Activated CD8-positive, alpha-beta memory T cell treated with anti-CD3 and anti-CD28 coated beads, Interleukin-2, amount 10 ng/mL, durations not matched to agents 7 days and 5 days (primary cell): ENCODE data around the gene TSHZ2. TPM values are rescaled to one million over a fixed set of nuclear protein-coding genes. Genes with fewer than 3 reads are reported as not detected.

Experiments
- ATAC-seq: fragments of 150-1000 bp; cut with Tn5 transposase; one replicate; pipeline ENCODE4 v1.10.0; 2021; ENCODE audit warnings: moderate library complexity
- CTCF ChIA-PET: fragments of 350-600 bp; sonication (Branson Sonifier 250); formaldehyde crosslinking; loops from one replicate; lab custom pipeline; 2021; ENCODE audit warnings: antibody characterized with exemption; lab: Charles Lee
- DNase-seq: peaks from one replicate; pipeline ENCODE4 v3.0.0-alpha.2; 2020
- H3K27ac Mint-ChIP-seq: one replicate; pipeline ENCODE4 v1.8.0; 2021; ENCODE audit warnings: mild to moderate bottlenecking, mixed read lengths
- H3K27me3 Mint-ChIP-seq: one replicate; pipeline ENCODE4 v1.8.0; 2021; ENCODE audit warnings: mixed read lengths
- H3K36me3 Mint-ChIP-seq: one replicate; pipeline ENCODE4 v1.8.0; 2021; ENCODE audit warnings: mild to moderate bottlenecking, mixed read lengths
- H3K4me1 Mint-ChIP-seq: one replicate; pipeline ENCODE4 v1.8.0; 2021; ENCODE audit warnings: mixed read lengths
- H3K4me3 Mint-ChIP-seq: one replicate; pipeline ENCODE4 v1.8.0; 2021; ENCODE audit warnings: mild to moderate bottlenecking, moderate library complexity, mixed read lengths
- H3K9me3 Mint-ChIP-seq: one replicate; pipeline ENCODE4 v1.8.0; 2022; ENCODE audit warnings: low read depth, mixed read lengths
- total RNA-seq, 2 experiments: library from RNA; stranded (reverse); gene quantifications; one replicate each; pipeline ENCODE4 v1.2.3, GENCODE V29; 2021

Gene TSHZ2
- total RNA-seq, 2 experiments from 2014 or later = 0.18 to 1.9 TPM

DNA sequence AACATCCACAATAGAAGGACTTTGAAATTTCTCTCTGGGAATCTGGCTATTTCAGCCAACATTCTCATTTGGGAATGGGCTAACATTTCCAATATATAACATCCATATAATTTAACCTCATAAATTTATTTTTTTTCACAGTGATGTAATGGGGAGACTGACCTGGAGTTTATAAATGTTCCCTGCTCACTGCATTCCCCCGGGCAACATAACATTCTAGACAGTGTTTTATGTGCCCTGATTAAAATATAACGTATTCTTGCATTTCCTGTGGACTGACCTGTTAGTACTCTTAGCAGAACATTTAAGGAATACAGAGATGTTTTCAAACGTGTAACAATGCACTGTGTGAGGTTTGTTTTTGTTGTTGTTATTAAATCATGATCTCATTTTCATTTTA, 20.9 kb downstream of the TSHZ2 start:
- no peak overlapping the region for H3K27ac Mint-ChIP-seq
- no peaks in the 10 kb centered on the region for H3K9me3 Mint-ChIP-seq
- CTCF ChIA-PET = no interaction called here
- no peak for DNase-seq
- H3K36me3 Mint-ChIP-seq = no peaks in the 10 kb centered on the region
- H3K4me3 Mint-ChIP-seq = no peak overlapping the region
- ATAC-seq = no peak
- H3K4me1 Mint-ChIP-seq = no peaks in the 10 kb centered on the region
- peaks cover 2% of the 10 kb centered on the region for H3K27me3 Mint-ChIP-seq

DNA sequence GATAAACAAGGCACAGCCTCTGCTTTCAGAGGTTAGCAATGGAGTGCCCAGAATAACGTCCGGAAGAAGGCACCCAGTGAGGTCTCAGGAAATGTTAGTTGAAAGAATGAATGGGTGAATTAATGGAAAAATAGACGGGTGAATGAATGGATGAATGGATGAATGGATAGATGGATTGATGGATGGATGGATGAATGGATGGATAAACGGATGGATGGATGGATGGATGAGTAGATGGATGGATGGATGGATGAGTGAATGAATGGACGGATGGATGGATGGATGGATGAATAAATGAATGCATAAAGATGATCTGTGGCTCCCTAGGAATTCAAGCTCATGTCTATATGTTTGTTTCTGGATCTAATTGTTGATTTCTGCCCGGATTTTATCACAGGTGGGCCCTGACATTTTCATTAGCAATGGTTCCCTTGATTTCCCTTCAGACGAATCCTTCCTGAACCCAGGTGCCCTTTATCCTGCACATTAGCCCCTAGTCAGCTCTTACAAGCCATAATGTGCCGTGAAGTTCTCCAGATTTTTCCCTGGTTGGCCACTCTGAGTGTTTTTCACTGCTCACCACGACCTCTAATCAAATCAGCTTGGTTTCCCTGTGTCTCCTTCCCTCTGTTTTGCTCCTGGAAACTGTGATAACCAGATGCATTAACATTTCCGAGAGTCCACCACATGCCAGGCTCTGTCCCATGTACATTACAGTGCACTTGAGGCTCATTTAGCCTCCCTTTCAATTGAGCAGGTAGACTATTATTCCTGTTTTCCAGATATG, 22.2 kb downstream of the TSHZ2 start:
- Mint-ChIP-seq H3K27ac (no peak overlapping the region), H3K36me3 (no peaks in the 10 kb centered on the region), H3K27me3 (no peaks in the 10 kb centered on the region), H3K4me1 (no peaks in the 10 kb centered on the region), H3K4me3 (no peak overlapping the region), H3K9me3 (no peaks in the 10 kb centered on the region)
- DNase-seq = no peak
- CTCF ChIA-PET = no interaction called here
- no peak for ATAC-seq

DNA sequence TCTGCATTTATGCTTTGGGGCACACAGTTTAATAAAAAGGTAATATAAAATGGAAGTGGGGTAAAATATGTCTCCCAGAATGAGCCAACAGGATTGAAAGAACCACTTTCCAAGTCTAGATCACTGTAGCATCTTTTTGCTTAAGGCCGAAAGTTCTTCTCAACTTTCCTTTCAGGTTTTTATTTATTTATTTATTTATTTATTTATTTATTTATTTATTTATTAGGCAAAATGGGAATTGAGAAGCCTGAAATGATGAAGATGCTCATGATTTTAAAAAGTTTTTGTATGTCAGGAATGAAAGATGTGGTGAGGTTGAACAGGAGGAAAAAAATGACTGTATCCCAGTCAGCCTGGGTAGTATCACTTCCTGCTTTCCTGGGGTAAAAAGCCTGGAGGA, 24.0 kb downstream of the TSHZ2 start:
- no peaks in the 10 kb centered on the region for H3K36me3 Mint-ChIP-seq
- H3K4me1 Mint-ChIP-seq = no peaks in the 10 kb centered on the region
- no peaks in the 10 kb centered on the region for H3K9me3 Mint-ChIP-seq
- no peaks in the 10 kb centered on the region for H3K27me3 Mint-ChIP-seq
- CTCF ChIA-PET = no interaction called here
- DNase-seq = no peak
- H3K4me3 Mint-ChIP-seq = no peak overlapping the region
- no peak overlapping the region for H3K27ac Mint-ChIP-seq
- no peak for ATAC-seq

DNA sequence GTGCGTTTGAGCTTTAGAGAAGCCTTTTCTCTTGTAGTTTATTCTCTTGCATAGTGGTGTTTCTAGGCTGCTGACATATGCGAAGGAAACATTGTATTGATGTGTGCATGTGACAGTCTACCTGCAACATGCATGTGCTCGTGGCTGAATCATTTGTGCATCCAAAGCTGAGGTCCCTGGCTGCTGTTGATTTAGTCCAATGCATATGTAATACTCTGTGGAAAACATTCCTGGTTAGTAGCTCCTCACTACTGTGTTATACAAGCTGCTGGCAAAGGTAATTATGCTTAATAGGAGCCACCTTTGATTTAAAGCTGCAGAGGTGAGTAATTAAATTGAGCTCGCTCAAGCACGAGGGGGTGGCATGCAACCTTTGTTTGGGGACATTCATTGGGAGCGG, 24.5 kb downstream of the TSHZ2 start:
- ATAC-seq = no peak
- no peak overlapping the region for H3K4me3 Mint-ChIP-seq

DNA sequence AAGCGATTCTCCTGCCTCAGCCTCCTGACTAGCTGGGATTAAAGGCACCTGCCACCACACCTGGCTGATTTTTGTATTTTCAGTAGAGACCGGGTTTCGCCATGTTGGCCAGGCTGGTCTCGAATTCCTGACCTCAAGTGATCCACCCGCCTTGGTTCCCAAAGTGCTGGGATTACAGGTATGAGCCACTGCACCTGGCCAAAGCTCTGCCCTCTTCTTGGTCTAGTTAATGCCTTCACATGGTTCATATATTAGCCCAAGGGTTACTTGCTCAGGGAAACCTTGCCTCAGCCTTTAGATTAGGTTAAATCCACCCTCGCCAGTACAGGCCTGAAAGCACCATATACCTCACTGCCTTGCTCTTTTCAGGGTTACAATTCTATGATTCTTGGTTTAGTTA, 26.1 kb downstream of the TSHZ2 start:
- Mint-ChIP-seq H3K4me3 (no peak overlapping the region), H3K27ac (no peak overlapping the region)
- CTCF ChIA-PET = no interaction called here

More for the DNA sequence above, 24.5 kb downstream of the TSHZ2 start:
- no peak for DNase-seq
- Mint-ChIP-seq H3K27ac (no peak overlapping the region), H3K4me1 (peaks cover 2% of the 10 kb centered on the region), H3K27me3 (no peaks in the 10 kb centered on the region), H3K9me3 (no peaks in the 10 kb centered on the region), H3K36me3 (no peaks in the 10 kb centered on the region)
- CTCF ChIA-PET = no interaction called here

DNA sequence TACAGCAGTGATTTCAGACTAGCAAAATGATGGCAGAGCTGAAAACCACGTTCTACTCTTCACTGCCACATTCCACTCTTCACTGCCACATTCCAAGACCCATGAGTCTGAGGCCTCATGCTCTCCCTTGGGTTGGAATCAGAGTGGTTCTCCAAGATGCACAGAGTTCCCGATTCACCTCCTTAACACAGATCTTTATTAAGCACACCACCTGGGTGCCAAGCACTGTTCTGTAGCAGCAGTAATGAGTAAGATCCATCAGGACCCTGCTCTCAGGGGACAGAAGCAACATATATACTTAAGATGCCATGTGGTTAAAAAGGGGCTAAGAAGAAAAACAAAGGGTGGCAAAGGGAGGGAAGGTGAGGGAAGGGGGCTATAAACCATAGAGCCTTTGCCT, 26.9 kb downstream of the TSHZ2 start:
- CTCF ChIA-PET = no interaction called here

More for the DNA sequence above, 26.1 kb downstream of the TSHZ2 start:
- Mint-ChIP-seq H3K36me3 (no peaks in the 10 kb centered on the region), H3K9me3 (no peaks in the 10 kb centered on the region), H3K27me3 (no peaks in the 10 kb centered on the region), H3K4me1 (peaks cover 5% of the 10 kb centered on the region)
- ATAC-seq (no peak), DNase-seq (no peak)

DNA sequence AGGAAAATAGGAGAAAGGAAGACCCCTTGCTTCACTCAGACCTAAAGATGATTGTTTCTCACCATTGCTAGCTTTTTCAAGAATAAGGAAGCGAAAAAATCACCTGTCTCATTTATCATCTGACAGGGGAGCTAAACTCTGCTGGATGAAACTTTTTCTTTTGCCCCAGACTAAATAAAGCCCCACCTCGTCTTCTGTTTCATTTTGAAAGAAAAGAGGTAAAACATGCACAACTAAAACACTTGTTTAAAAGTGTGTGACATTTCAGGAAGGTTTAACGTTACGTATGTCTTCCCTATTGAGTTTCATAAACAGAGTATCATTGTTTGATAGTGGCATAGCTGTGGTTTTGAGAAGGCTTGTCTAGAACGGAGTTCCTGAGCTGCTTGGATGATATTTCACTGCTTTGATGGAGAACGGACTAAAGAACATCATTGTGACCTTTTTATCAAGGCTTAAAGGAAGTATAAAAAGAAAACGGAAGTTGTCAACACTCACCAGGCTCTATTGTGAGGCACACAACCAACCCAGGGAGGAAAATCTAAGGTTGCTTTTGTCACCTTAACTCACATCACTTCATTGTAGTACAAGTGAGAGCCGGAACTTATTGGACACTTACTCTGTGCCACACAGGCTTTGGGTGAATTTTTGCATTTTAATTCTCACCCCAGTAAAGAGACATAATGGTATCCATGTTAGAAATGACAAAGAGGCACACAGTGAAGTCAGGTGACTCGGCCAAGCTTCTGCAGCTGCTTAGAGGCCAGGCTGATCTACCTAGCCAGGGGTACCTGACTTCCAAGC, 29.5 kb downstream of the TSHZ2 start:
- Mint-ChIP-seq H3K27me3 (no peaks in the 10 kb centered on the region), H3K36me3 (no peaks in the 10 kb centered on the region), H3K9me3 (no peaks in the 10 kb centered on the region), H3K27ac (no peak overlapping the region), H3K4me1 (peaks cover 5% of the 10 kb centered on the region), H3K4me3 (no peak overlapping the region)
- ATAC-seq = no peak
- DNase-seq = no peak
- CTCF ChIA-PET = no interaction called here

More for the DNA sequence above, 26.9 kb downstream of the TSHZ2 start:
- Mint-ChIP-seq H3K9me3 (no peaks in the 10 kb centered on the region), H3K36me3 (no peaks in the 10 kb centered on the region), H3K4me1 (peaks cover 5% of the 10 kb centered on the region), H3K27me3 (no peaks in the 10 kb centered on the region), H3K4me3 (no peak overlapping the region), H3K27ac (no peak overlapping the region)
- ATAC-seq (no peak), DNase-seq (no peak)

DNA sequence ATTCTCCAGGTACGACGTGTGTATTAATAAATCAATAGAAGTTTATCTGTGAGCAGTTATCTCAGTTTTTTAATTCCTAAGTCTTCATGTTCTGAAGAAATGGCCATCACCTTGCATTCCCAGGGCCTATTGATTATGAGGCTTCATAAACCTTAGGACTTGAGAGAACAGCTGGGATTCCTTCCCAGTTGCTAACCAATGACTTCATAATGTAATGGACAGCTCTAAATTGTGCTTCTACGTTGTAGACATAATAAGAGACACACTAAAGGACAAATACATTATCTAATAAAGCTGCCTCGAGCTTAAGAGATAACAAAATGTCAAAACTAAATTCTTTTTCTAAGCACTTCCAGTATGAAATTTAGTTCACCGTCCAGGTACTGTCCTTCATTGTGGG, 30.6 kb downstream of the TSHZ2 start:
- ATAC-seq (no peak), DNase-seq (no peak)
- no peak overlapping the region for H3K27ac Mint-ChIP-seq
- H3K36me3 Mint-ChIP-seq = no peaks in the 10 kb centered on the region
- no peaks in the 10 kb centered on the region for H3K9me3 Mint-ChIP-seq
- H3K27me3 Mint-ChIP-seq = no peaks in the 10 kb centered on the region
- H3K4me3 Mint-ChIP-seq = no peak overlapping the region
- CTCF ChIA-PET = no interaction called here
- peaks cover 5% of the 10 kb centered on the region for H3K4me1 Mint-ChIP-seq

DNA sequence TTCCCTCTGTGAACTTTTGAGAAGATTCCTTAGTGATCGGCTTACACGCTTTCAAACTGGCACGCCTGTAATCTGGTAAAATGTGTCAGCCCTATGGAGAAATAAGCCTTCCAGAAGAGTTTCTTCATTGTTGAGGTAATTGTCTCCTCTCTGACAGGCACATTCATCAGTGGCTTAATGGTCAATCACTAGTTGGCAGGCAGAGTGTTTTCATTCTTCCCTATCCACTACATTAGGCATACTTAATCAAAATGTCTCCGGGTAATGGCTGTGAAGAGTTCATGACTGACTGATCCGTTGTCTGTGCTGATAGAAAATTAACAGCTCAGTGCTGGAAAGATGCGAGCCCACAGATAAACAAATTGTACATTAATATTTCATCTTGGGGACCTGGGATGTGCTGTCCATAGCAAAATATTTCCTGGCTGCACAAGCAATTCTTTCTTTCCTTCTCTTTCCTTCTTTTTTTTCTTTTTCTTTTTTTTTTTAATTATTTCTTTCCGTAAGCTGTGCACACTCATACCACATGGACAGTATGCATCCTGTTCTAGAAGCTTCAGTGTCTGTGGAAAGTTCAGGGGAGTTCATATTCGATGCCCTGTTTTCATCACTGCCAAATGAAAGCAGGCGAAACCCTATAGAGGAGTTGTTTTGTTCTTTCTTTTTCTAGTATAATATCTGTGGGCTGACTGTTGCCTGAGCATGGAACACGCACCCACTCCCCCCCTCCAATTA, 31.4 kb downstream of the TSHZ2 start:
- Mint-ChIP-seq H3K36me3 (no peaks in the 10 kb centered on the region), H3K27me3 (no peaks in the 10 kb centered on the region), H3K4me1 (peaks cover 5% of the 10 kb centered on the region), H3K9me3 (no peaks in the 10 kb centered on the region), H3K4me3 (no peak overlapping the region), H3K27ac (no peak overlapping the region)
- CTCF ChIA-PET = no interaction called here
- ATAC-seq (no peak), DNase-seq (no peak)

DNA sequence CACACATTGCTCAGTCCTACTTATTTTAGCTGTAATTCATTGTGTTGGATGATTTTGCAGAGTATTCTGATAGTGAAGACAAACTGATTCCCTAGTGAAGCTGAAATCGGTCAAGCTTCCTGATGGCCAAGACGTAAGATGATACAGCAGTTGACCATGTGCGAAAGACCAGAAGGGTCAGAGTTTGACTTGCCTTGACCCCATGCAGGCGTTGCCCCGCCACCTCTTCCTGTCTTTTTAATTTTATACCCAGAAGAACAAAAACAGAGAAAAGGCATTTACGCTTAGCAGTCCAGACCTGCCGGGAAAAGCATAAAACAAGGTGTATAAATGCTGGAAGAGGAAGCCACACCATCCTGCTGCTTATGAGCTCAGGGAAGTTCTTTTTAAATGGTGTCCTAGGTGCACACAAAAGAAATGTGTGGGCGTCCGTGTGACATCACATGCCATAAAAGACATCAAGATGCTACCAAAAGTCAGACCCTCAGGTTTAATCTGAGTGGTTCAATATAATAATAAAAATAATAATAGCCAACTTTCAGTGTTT, 32.2 kb downstream of the TSHZ2 start:
- H3K36me3 Mint-ChIP-seq = no peaks in the 10 kb centered on the region
- DNase-seq (no peak), ATAC-seq (no peak)
- H3K27ac Mint-ChIP-seq = no peak overlapping the region
- CTCF ChIA-PET = no interaction called here
- H3K4me1 Mint-ChIP-seq = peaks cover 5% of the 10 kb centered on the region
- H3K27me3 Mint-ChIP-seq = no peaks in the 10 kb centered on the region
- no peaks in the 10 kb centered on the region for H3K9me3 Mint-ChIP-seq
- H3K4me3 Mint-ChIP-seq = no peak overlapping the region

DNA sequence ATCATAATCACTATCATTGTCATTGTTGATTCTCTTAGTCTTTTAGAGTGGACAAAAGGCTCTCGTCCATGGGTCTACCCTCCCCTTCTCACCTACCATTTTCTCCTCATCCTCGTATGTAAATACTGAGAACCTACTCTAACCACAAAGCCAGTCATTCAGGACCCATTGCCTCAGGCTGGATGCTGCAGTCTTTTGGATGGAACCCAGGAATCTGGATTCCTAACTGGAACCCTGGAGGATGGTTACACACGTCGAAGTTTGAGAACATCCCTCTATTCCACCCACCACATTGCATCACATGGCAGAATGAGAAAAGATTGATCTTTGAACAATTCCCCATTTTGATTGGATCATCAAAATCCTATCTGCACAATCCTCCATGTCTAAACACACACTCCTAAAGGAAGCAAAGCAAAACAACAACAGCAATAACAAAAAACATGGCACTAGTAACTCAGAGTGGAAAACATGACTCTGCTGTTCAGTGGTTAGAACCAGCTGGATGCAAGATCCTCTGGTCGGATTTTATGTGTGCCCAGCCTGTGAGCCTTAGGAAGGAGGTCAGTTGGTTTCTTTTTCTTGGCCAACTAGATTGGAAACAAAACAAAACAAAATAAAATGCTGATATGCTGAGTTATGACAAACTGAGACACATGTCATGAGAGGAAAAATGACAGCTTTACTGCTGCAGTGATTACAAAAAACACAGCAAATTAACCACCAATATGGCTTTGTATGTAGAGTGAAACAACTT, 38.0 kb downstream of the TSHZ2 start:
- H3K27ac Mint-ChIP-seq = no peak overlapping the region
- no peaks in the 10 kb centered on the region for H3K36me3 Mint-ChIP-seq
- H3K4me1 Mint-ChIP-seq = no peaks in the 10 kb centered on the region
- DNase-seq (no peak), ATAC-seq (no peak)
- peaks cover 2% of the 10 kb centered on the region for H3K27me3 Mint-ChIP-seq
- CTCF ChIA-PET = no interaction called here
- H3K4me3 Mint-ChIP-seq = no peak overlapping the region
- H3K9me3 Mint-ChIP-seq = peaks cover 6% of the 10 kb centered on the region

DNA sequence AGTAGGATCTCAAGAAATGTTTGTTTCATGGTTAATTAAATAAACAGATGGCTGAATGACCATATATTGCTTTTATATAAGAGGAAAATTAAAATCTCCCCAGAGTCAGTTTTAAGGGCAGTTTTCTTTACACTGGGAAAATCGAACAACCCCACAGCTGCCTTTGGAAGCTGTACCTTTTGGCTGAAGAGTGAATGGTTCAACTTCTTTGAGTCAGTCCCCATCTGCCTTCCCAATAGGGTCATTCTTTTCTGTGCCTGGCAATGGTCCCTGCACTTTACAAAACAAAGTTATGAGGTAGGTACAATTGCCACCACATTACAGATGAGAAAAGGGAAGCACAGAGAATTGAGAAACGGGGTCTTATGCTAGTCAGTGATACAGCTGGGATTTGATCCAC, 39.5 kb downstream of the TSHZ2 start:
- ATAC-seq = no peak
- Mint-ChIP-seq H3K4me1 (no peaks in the 10 kb centered on the region), H3K27ac (no peak overlapping the region), H3K9me3 (peaks cover 6% of the 10 kb centered on the region), H3K27me3 (peaks cover 2% of the 10 kb centered on the region), H3K4me3 (no peak overlapping the region), H3K36me3 (no peaks in the 10 kb centered on the region)
- CTCF ChIA-PET = no interaction called here
- no peak for DNase-seq

DNA sequence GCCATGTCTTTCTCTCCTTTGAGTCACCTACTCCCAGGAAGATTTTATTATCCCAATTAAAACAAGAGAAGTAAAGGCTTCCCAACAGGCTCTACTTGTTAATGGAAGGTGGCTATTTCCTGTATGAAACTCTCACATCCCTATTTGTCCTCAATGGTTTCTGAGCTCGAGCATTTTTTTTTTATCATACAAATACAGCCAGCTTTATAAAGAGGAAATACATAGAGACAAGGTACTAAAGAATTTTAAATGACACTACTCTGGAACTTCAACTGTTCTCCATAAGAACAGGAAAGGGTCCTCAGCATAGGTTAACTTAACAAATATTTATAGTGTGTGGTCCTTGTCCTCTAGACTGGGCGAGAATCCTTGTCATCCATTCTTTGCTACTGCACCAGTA, 41.0 kb downstream of the TSHZ2 start:
- H3K27me3 Mint-ChIP-seq = peaks cover 2% of the 10 kb centered on the region
- H3K9me3 Mint-ChIP-seq = peaks cover 6% of the 10 kb centered on the region
- H3K4me1 Mint-ChIP-seq = no peaks in the 10 kb centered on the region
- no peaks in the 10 kb centered on the region for H3K36me3 Mint-ChIP-seq
- no peak for ATAC-seq
- no peak overlapping the region for H3K4me3 Mint-ChIP-seq
- H3K27ac Mint-ChIP-seq = no peak overlapping the region
- CTCF ChIA-PET = no interaction called here
- DNase-seq = no peak
